Measurements from ENCODE around the gene FGF7.
"Not testable (repeated sequence)": the region's sequence is repeated elsewhere in the genome, so short reads cannot be mapped to it uniquely, and the experiment has no call there.

FGF7 gene, protein sequence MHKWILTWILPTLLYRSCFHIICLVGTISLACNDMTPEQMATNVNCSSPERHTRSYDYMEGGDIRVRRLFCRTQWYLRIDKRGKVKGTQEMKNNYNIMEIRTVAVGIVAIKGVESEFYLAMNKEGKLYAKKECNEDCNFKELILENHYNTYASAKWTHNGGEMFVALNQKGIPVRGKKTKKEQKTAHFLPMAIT

DNA sequence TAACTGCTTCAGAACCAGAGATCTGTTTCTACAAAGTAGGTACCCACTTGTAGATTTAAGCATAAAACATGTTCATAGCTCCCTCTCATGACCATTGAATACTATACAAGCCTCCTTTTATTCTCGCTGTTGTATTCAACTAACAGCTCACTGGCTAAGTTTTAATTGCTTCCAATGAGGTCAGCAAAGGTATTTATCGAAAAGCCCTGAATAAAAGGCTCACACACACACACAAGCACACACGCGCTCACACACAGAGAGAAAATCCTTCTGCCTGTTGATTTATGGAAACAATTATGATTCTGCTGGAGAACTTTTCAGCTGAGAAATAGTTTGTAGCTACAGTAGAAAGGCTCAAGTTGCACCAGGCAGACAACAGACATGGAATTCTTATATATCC lies at the start of gene FGF7:
TSS of gene FGF7 (plus strand) at position 222 of the 400 bp plus-strand sequence. CDS start 1,056 bp downstream, outside the sequence.
- DNase-seq (ENCODE audit: low spot score): no peak

DNA sequence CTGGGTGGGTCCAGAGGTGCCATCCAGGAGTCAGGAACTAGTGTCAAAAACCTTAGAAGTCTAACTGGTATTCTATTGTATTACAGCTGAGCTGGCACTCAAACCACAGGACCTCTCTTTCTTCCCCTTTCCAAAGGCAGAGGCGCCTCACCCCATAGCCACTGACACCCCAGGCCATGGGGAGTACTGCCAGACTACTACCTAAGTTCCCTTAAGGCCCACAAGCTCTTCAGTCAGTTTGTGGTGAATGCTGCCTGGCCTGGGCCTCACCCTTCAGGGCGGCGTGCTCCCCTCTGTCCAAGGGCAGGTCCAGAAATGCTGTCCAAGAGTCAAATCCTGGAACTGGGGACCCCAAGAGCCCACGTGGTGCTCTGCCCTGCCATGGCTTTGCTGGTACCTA lies 43.0 kb upstream of the FGF7 start:
- no peak for DNase-seq (ENCODE audit: low spot score)

DNA sequence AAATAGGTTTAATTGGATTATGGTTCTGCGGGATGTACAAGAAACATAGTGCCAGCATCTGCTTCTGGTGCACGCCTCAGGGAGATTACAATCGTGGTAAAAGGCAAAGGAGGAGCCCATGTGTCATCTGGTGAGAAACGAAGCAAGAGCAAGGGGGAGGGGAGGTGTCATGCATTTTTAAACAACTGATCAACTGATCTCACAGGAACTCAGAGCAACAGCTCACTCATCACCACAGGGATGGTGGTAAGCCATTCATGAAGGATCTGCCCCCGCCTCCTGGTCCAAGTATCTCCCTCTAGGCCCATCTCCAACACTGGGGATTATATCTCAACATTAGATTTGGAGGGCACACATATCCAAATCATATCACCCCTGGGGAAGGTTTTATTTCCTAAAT lies 42.1 kb upstream of the FGF7 start:
- no peak for DNase-seq (ENCODE audit: low spot score)

DNA sequence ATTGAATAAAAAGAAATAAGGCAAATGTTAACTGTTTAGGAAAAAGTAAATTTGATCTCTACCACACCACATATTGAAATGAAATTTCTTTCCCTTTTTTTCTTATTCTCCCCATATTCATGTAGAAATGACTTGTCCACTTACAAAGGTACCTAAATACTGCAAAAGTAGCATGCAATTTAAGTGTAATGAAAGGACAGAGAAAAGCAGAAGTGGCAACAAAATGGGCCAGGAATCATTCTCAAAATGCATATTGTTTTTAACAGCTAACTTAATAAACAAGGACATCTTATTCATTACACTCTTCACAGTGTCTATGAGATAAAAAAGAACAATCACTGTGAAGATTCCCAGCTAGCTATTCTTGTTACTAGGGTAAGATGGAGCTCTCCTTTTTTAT lies 40.6 kb upstream of the FGF7 start:
- DNase-seq (ENCODE audit: low spot score): no peak

DNA sequence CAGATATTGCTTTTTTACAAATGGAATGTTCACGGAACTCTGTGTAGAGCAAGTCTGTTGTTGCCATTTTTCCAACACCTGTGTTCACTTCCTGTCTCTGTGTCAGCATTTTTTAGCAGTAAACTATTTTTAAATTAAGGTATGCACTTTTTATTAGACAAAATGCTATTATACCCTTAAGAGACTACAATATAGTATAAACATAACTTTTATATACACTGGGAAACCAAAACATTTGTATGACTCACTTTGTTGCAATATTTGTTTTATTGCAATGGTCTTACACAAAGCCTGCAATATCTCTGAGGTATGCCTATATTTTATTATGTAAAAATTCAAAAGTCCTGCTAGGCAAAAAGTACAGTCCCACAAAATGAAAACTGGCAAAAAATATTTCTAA lies 39.8 kb upstream of the FGF7 start:
- no peak for DNase-seq (ENCODE audit: low spot score)

DNA sequence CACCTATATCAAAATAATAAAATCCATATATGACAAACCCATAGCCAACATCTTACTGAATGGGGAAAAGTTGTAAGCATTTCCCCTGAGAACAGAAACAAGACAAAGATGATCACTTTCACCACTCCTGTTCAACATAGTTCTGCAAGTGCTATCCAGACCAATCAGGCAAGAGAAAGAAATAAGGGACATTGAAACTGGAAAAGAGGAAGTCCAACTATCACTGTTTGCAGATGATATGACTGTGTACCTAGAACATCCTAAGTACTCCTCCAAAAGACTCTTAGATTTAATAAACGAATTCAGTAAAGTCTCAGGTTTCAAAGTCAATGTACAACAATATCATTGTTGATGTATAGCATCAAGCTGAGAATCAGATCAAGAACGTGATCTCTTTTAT lies 35.6 kb upstream of the FGF7 start:
- no peak for DNase-seq (ENCODE audit: low spot score)

DNA sequence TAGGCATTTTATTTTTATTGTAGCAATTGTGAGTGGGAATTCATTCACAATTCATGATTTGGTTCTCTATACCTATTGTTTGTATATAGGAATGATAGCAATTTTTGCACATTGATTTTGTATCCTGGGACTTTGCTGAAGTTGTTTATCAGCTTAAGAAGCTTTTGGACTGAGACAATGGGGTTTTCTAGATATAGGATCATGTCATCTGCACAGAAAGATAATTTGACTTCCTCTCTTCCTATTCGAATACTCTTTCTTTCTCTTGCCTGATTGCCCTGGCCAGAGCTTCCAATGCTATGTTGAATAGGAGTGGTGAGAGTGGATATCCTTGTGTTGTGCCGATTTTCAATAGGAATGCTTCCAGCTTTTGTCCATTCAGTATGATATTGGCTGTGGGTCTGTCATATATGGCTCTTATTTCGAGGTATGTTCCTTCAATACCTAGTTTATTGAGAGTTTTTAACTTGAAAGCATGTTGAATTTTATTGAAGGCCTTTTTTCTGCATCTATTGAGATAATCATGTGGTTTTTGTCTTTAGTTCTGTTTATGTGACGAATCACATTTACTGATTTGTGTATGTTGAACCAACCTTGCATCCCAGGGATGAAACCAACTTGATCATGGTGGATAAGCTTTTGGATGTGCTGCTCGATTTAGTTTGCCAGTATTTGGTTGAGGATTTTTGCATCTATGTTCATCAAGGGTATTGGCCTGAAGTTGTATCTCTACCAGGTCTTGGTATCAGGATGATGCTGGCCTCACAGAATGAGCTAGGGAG lies 20.3 kb upstream of the FGF7 start:
- DNase-seq (ENCODE audit: low spot score): not testable (repeated sequence)

DNA sequence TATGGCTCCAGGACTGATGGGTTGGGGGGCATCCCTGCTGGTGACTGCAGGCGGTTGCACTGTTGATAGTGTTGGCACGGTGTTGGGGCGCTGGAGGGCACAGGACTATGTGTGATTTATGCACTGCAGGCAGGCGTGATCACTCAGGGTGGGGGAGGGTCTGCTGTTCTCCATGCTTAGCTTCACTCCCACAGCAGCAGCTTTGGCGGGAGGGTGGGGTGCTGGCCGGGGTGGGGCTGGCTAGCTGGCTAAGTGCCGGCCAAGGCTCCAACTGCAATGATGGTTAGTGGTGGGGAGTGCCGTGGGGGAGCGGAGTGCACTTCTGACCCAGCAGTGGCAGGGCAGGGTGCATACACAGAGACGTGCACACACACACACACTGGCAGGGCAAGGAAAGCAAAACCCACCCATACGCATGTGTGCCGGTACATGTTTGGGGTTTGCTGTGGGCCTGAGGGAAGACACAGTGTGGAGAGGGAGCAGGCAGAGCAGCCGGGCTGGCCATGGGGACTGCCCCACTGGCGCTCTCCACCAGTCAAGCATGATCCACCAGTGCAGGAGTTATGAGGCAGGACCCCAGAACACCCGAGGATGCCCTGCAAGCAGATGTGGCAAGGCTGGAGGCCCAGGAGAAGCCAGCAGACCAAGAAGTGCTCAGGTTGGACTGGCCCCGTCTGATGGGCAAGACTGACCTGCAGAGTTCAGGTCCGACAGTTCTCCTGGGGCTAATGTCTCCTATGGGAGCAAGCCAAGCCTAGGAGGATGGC lies 16.5 kb upstream of the FGF7 start:
- DNase-seq (ENCODE audit: low spot score): no peak

DNA sequence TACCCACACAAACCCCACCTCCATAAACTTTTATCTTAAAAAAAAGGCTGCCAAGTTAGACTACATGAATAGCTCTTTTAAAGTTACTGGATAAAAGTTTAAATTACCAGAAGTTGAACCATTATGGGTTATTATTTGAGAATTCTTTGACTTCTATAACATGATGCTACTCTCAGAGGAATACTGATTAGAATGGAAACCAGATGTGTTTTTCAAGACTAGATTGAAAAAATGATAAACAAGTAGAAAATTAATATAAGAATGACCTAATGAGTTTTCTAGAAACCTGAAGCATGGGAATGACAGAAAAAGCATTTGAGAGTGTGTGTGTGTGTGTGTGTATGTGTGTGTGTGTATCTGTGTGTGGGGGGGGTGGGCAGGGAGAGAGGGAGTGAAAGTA lies 12.4 kb upstream of the FGF7 start:
- no peak for DNase-seq (ENCODE audit: low spot score)

DNA sequence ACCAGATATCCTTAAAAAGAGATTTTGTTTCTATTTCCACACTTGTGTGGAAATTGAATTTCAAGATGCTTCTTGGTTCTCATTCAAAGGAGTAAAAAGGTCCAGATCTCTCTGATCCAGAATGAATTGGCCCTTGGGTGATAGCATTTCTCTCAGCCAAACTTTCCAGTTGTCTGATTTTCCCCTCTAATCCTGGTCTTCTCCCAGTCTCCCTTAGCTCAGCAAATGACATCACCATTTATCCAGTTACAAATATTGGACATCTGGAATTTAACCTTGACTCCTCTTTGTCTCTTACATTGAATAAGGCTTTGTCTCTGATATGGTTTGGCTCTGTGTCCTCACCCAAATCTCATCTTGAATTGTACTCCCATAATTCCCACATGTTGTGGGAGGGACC lies 10.2 kb upstream of the FGF7 start:
- DNase-seq (ENCODE audit: low spot score): no peak

DNA sequence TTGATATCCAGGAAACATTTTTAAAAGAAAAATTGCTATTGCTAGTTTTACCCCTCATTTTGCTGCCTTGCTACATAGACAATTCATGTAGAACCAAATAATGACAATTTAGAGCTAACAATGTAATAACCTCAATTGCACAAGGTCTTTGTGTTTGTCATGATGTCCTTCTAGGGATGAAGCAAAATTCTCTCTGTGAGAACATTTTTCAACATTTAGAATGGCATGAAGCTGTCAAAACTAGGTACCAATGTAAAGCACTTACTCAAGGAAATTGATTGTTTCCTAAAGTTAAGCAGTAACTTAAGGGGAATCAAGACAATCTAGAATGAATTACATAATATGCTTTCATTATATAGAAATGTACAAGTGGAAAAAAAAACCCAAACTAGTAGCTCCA lies 7.9 kb upstream of the FGF7 start:
- no peak for DNase-seq (ENCODE audit: low spot score)

DNA sequence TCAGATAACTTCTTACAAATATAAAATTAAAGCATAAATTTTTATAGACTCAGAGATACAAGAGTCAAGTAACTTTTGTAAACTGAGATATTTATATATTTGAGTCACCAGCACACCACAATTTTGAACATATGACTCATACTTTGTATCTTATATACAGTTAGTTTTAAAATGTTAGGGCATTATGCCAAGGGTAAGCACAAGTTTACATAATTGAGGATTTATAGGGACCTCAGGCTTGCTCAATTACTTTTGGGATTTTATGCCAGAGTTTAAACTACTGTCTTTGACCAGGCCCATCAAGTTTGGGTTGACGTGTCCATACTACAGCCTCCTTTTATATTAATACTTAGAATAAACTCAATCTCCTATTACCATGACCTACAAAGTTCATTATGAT lies 7.4 kb upstream of the FGF7 start:
- DNase-seq (ENCODE audit: low spot score): no peak

DNA sequence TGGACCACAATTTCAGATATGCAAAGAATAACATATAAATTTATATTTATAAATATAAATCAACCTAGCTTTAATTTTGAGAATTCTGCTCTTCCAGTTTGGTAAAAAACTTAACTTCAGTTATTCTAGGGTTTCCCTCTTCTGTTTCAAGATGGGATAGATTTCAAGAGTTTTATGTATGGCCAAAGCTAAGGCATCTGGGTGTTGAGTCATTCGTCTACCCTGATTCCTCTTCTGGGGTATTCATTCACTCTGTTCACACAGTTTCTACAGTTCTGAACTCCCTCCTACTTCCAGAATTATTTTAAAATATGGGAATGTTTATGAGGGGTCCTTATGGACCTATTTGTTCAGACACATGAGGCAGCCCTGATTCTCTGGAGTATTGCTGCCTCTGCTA lies 4.2 kb upstream of the FGF7 start:
- DNase-seq (ENCODE audit: low spot score): no peak

DNA sequence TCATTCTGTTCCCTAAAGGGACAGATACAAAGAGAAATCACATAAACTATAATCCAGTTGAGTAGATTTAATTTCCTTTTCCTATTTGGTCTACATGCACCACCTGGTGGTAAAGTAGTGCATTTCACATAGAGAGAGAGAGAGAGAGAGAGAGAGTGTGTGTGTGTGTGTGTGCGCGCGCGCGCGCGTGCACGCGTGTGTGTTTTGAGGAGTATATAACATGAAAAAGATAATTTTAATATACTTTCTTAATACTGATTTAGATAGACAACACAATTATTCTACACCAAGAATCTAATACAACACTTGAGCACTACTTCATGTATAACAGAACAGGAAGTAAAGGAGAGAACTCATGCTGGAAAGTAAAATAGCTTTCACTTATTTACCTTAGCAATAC lies 1.1 kb upstream of the FGF7 start:
- peak; percentile 35 for DNase-seq (ENCODE audit: low spot score)

DNA sequence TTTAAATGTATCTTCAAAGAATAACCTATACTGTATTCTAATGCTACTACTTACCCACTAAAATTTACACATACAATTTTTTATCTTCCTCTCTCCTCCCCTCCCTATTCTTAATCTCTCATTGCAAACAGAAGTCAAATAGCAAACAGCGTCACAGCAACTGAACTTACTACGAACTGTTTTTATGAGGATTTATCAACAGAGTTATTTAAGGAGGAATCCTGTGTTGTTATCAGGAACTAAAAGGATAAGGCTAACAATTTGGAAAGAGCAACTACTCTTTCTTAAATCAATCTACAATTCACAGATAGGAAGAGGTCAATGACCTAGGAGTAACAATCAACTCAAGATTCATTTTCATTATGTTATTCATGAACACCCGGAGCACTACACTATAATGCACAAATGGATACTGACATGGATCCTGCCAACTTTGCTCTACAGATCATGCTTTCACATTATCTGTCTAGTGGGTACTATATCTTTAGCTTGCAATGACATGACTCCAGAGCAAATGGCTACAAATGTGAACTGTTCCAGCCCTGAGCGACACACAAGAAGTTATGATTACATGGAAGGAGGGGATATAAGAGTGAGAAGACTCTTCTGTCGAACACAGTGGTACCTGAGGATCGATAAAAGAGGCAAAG lies 984 bp downstream of the FGF7 start:
- no peak for DNase-seq (ENCODE audit: low spot score)

DNA sequence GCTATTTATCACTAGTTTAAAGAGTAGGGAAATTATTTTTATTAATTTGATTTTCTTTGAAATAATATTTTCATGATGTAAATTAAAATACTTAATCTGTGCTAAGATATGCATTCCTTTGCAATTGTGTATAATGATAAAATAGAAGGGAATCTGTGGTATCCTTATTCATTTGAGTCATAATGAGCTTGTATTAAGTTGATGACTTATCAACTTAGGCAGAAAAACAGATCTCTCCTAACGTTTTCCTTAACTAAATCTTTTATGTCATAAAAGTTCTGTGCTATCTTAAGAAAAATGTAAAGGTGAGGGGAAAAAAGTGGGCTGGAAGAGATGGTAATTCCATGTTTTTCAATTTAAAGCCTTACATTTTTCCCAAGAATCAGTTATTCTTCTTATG lies 1.9 kb downstream of the FGF7 start:
- DNase-seq (ENCODE audit: low spot score): no peak

DNA sequence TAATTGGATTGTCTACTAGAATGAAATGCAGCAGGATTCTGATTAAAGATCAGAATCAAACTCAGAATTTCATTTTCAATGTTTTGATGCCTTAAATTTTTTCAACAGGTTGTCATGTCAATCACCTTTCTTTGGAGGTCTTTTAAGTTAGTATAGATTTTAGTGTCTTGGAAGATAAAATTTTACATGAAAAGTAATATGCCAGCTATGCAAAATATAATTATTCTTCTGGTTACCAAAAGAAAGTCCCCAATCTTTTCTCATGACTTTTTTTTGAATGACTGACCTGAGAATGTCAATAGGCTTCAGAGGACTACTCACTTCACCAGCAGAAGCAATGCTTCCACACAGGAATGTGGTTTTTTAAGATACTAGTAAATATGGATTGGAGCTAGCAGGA lies 4.3 kb downstream of the FGF7 start:
- no peak for DNase-seq (ENCODE audit: low spot score)

DNA sequence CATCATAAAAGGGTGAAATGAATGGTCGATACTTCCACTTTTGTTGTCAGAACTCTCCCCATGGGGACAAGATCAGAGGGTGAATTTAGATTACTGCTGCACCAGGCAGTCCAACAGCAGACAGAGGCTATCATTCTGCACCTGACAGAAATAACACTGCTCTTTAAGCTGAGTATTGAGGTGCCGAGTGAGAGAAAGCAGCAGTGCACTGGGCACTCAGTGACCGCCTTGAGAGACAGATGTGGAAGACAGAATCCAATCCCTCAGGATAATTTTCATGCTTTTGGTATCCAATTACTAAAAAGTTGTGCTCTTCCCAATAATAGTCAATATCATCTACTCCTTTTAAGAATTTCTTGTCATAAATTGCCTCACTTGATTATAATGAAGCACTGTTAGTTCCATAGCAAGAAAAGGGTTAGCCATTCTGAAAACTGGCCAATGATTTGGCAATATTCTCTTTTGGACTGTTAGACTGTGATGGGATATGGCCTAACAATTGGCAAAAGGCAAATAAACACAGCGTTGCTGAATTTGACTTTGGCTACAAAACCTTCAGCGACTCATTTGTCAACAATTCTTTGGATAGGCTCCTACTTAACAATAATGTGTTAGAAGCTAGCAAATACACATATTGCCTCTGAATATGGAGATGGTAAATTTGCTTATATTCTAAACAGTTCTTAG lies 5.5 kb downstream of the FGF7 start:
- no peak for DNase-seq (ENCODE audit: low spot score)

DNA sequence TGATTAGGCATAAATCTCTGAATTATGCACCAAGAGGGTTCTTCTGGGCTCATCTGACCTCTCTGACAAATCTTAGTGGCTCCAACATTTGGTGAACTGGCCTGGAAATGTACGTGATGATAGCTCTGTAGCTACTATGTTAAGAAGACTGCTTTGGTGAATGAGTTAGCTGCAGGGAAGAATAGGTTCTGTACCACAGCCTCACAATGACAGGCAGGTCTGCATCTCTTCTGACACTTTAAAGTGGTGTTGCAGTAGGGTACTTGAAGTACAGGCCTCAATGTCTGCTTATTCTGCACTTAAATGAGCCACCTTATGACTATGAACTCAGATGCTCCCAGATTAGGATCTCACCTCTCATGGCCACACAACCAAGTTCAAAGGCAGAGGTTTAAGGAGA lies 7.0 kb downstream of the FGF7 start:
- DNase-seq (ENCODE audit: low spot score): no peak

DNA sequence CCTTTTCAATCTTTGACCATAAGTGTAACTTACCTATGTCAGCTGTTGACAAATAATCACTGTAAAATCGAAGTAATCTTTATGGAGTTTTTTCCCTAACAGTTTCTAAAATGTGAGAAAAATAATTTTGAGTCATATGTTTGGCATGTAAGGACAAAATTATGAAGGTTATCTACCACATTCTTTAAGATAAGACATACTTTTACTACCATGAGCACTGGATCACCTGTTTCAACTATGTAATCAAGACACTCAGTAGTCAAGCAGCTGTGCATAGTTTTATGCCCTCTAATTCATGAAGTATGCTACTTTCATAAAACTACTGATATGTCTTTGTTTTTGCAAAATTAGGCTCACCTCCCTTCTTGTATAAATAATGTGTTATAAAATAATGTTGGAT lies 12.1 kb downstream of the FGF7 start:
- DNase-seq (ENCODE audit: low spot score): no peak

DNA sequence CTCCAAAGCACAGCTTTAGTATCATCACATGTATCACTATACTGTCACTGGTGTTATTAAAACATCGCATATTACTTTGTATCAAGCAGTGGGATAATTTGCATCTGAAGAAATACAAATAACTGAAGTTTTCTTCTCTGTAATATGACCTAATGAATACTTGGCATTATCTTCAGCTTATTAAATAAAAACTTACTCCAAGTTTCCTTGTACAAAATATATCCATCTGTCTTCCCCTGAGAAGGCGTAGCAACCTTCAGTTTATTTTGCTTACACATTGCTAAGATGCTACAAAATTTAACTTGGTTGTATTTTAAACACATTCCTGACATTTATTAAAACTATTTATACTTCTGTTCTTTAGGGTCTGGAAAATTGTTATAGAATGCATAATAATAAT lies 13.7 kb downstream of the FGF7 start:
- DNase-seq (ENCODE audit: low spot score): no peak

DNA sequence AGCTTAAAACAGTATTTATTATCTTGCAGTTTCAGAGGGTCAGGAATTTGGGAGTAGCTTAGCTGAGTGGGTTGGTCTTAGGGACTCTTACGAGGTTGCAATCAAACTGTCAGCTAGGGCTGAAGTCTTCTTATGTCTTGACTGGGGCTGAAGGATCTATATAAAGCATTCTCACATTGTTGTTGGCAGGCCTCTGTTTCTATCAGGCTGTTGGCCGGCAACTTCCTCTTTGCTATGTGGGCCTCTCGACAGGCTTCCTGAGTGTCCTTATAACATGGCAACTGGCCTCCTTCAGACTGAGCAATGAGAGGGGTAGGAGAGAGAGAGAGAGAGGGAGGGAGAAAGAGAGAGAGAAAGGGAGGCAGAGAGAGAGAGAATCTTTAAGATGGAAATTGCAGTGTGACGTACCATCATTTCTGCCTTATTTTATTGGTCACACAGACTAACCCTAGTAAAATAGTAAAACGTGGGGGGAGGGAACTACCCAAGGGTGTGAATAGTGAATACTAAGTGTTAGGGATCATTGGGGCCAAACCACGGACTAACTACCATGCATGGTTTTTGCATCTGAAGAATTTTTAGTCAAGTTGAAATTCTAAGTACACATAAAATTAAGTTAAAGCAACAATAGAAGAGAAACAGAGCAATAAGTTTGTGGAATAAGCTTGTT lies 16.1 kb downstream of the FGF7 start:
- DNase-seq (ENCODE audit: low spot score): no peak
